Activated CD8-positive, alpha-beta memory T cell treated with anti-CD3 and anti-CD28 coated beads, Interleukin-2, amount 50 U/mL, for 4 hours (primary cell): ENCODE results near the gene KSR1.

Source experiments
- DNase-seq: peaks from one replicate; pipeline ENCODE4 v3.0.0-alpha.2; 2020

The KSR1 gene

GRCh38 chr17:27597783-27598320 is 141.6 kb downstream of the KSR1 start:
- DNase-seq: no peak

DNA sequence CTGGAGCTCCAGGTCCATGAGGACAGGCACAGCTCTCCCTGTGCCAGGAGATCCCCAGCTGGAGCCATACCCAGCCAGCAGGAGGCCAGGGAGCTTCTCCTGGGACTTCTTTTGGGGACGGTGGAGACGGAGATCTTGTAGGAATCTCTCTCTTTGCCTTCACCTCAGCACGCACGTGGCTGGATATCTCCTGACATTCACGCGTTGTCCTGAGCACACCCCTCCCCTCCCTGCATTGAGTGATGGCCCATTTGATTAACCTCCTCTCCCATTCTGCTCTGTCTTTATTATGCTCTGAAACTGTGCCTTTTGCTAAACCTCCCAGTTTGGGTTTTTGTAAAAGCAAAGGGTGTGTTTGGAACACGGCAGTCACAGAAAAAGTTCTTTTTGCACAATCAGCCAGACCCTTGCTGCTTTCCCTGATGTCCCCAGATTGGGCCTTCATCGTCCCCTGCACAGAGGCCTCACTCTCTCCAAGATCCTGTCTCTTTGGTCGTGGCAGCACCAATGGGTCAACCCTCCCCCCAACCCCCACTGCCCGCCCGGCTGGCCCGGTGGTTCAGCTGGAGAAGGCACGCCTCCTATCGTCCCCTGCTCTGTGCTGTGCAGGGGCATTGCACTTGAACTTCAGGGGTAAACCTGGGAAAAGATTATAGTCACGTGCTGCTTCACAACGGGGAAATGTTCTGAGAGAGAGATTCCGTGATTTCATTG is 142.2 kb downstream of the KSR1 start:
- no peak for DNase-seq

DNA sequence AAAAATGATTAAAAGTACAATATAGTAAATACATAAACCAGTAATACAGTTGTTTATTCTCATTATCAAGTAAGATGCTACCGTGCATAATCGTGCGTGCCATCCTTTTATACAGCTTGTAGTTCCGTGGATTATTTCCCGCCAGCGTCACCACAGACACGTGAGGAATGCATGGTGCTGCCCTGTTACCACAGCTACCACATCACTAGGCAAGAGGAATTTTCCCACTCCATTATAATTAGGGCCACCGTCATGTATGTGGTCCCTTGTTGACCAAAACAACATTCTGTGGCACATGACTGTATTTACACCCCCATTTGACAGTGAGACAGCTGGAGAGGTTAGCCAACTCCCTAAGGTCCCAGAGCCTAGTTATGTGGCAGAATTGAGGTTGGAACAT is 144.2 kb downstream of the KSR1 start:
- no peak for DNase-seq

DNA sequence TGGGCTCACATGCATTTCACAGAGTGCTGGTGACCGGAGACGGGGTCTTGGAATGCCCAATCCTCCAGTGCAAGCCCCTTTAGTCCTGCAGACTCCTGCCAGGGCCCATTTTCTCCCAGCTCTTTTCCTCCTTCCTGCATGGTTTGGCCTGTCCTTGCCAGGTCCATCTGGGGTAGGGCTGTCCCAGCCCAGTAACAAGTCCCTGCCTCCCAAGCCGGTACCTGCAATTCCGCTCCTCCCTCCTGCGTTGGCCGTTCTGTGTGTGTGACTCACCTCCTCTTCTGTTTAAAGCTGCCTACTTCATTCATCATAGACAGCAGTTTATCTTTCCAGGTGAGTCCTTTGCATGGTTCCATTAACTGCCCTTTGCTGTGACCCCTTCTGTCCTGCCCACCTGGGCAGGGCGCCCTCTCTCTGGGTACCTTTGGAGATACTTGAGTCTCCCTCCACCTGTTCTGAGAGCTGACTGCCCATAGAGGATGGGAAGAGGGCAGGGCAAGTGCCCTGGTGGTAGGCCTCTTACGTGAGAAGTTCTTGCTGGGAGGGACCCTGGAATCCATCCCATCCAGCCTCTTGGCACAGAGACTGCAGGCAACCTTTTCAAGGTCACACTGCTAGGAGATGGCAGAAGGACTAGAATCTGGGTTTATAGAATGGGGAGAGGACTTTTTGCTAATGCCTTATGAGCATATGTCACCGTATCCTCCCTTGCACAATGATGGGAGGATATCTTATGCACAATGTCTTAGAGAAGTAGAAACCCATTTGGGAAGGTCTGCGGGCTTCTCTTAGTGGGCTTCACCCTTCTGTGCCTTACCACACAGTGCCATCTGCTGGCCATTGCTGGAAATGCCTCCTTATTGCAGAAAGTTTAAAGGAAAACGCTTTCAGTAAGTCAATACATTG is 145.1 kb downstream of the KSR1 start:
- DNase-seq: peak; percentile 87

GRCh38 chr17:27601975-27602302 is 145.7 kb downstream of the KSR1 start:
- DNase-seq: no peak

DNA sequence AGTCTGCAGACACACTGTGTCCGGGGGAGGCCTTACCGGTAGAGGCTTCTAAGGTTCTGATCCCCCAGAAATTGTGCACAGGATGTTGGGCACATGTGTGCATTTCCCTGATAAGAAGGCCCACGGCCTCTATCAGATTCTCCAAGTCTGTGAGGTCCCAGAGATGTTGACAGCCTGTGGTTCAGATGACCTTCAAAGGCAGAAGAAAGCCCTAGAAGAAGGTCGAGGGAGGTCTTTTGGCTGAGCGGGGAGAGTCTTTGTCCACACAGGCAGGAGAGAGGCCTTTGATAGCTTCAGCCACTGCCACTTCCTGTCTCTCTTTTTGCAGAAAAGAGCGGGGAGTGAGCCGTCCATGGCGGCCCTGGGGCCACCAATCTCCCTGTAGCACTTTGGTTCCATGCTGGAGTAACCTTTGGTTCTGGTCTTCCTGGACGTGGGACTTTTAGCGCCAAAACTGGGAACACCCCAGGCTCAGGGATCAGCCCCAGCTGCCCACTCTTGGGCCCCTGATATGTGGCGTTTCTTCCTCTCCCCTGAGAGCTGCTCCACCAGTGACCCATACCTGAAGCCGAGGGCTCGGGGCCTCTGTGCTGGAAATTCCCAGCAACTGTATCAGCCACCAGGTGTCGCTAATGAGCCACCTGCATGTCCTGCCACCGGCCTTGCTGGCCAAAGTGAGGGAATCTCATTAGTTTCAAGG is 146.6 kb downstream of the KSR1 start:
- DNase-seq: peak; percentile 76

- no peak for DNase-seq
Measured at GRCh38 chr17:27603421-27603770, 147.1 kb downstream of the KSR1 start.

DNA sequence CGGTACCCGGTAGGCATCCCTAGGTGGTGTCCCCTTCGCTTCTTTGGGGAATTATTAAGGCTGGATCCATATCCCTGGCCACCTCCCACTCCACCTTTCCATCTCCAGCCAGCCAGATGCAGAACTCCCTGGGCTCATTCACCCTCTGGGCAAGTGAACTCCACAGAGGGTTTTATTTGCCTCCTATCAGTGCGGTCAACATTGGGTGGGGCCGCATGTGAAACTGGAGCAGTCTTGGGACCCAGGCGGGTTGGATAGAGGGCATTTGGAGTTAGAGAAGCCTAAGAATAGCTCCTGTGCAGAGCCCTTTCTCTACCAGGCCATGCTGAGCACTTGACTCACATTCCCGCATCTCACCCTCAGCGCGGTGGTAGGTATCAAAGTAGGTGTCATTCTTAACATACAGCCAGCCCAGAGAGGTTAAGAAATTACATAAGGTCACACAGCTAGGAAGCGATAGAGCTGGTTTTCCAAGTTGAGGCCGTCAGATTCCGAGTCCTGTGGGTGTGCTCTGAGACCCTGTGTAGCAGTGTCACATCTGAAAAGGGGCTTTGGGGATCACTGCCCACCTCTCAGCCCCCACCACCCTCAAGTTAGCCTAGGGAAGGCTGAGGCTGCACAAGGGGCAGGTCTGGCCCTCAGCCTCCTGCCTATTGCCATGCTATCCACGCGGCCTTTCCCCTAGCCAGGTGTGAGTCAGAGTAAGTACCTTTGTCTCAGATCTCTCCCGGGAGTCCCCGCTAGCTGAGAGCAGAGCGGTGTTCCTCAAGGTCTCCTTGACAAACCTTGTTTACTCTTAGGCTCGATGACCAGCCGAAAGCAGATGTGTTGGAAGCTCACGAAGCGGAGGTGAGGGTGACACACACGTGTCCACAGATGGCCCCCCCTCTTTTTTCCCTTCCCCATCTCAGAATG is 147.9 kb downstream of the KSR1 start:
- no peak for DNase-seq

GRCh38 chr17:27605409-27605808 is 149.2 kb downstream of the KSR1 start:
- DNase-seq: no peak

DNA sequence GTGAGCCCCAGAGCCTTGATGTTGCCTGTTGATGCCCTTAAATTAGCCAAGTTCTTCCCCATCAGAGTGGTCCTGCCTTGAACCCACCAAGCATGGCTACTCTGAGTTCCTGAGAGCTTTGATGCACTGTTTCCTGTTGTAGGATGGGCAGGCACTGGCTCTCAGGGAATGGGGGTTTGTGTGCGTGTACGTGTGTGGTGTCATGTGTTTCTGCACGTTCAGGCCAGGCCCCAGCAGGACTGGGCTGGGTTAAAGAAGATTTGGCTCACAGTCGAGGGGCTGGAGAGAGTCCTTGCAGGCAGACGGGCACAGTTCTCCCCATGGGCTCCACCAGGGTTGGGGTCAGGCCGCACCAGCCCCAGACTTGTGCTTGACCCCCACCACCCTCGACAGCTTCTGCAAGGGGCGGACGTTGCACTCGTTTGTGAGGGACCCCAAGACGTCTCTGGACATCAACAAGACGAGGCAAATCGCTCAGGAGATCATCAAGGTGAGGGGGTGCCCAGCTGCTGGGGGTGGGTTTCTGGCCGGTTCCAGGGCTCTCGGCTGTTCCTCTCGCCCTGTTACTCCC is 151.4 kb downstream of the KSR1 start:
- no peak for DNase-seq

GRCh38 chr17:27608328-27609230 is 152.3 kb downstream of the KSR1 start:
- no peak for DNase-seq

DNA sequence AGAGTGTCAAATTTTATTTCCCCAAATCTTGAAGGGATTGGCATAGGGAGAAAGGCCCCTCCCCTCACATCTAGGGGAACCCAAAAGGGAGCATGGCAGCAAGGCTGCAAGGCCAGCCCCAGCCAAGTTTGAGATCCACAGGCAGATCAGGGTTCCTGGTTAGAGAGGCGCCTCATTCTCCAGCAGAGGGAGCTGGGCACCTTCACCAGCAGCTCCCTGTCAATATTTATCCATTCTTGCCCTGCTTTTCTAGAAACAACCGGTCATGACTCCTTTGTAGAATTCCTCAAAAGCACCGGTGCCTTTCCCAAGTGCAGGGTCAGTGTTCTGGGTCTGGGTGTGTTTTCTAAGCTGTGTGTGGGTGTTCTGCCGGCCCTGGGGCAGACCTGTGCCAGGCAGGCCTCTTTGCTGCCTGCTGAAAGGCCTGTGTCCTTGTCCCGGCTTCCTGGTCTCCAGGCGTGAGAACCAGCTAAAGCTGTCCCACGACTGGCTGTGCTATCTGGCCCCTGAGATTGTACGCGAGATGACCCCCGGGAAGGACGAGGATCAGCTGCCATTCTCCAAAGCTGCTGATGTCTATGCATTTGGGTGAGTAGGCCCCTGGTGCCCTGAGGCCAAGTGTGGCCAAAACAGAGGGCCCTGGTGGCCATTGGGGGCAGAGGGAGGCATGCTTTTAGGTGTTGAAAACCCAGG is 153.5 kb downstream of the KSR1 start:
- DNase-seq: no peak

- DNase-seq: no peak
Measured at GRCh38 chr17:27610304-27610677, 154.0 kb downstream of the KSR1 start.

GRCh38 chr17:27612160-27612770 is 156.0 kb downstream of the KSR1 start:
- DNase-seq: no peak

- no peak for DNase-seq
Measured at GRCh38 chr17:27613433-27613832, 157.2 kb downstream of the KSR1 start.

GRCh38 chr17:27615121-27615520 is 158.9 kb downstream of the KSR1 start:
- DNase-seq: no peak

DNA sequence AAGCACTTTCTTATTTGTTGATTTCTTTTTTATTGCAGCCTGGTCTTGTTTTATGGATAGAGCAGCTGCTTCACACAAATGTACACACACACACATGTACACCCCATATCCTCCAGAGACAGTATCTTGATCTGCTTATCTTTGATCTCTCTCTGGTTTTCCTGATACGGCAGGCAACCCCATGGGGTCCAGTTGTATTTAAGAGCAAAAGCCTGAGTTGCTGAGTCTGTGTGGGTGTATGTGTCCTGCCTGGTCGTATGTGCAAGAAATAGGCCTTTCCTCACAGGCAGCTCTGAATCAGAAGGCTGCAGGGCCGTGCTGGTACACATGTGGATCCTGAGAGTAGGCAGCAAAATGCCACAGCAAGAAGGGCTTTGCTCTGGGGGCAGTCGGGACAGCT is 160.2 kb downstream of the KSR1 start:
- no peak for DNase-seq

GRCh38 chr17:27618417-27618816 is 162.2 kb downstream of the KSR1 start:
- no peak for DNase-seq

DNA sequence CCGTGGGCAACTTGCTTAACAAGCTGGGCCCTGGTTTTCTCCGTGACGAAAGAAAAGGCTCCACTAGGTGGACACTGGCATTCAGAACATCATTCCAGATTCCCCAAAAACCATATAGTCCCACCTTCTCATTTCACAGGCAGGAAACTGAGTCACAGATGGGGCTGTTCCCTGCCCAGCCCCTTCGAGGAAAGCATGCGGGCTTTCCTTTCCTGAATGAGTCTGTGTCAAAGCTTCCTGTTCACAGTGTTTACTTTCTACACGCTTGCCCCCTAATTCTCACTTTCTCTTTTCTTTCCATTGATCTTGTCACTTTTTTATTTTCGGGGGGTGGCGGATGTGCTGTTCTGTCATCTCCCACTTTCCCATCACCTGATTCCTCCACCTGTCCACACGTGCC is 164.5 kb downstream of the KSR1 start:
- no peak for DNase-seq

GRCh38 chr17:27621536-27621935 is 165.3 kb downstream of the KSR1 start:
- no peak for DNase-seq
